Hypothalamus (tissue), 51 donors: Measurements from ENCODE around the gene MAPKAPK3.

Experiments
- DNase-seq, 51 donors: peaks; one replicate each; lab custom pipeline; 2025; lab: John Stamatoyannopoulos, UW

MAPKAPK3 gene

DNA sequence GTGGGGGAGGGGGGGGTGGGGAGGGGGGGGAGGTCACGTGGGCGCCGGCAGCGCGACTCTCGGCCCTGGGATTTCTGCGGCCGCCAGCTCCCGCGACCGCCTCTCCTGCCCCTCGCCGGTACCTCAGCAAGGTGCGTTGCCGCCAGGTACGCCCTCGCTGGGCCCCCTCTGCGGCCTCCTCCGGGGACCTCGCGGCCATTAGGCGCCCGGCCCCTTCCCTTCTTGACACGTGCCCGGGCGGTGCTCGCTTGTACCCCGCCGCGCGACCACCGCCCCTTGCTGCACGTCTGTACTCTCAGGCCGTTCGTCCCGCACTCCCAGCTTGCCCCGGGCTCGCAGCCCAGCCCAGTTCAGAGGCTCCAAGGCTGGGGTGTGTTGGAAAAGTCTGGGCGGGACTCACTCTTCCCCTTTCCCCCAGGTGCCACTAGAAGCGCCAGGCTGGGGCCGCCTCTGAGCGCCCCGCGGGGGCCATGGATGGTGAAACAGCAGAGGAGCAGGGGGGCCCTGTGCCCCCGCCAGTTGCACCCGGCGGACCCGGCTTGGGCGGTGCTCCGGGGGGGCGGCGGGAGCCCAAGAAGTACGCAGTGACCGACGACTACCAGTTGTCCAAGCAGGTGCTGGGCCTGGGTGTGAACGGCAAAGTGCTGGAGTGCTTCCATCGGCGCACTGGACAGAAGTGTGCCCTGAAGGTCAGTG lies at the start of gene MAPKAPK3:
TSS of gene MAPKAPK3 (plus strand) at position 56 of the 696 bp plus-strand sequence. CDS start at position 471, 415 bp downstream.
- DNase-seq = peak in 13 of 51 donors; percentile 12 to 62 (median 44)

DNA sequence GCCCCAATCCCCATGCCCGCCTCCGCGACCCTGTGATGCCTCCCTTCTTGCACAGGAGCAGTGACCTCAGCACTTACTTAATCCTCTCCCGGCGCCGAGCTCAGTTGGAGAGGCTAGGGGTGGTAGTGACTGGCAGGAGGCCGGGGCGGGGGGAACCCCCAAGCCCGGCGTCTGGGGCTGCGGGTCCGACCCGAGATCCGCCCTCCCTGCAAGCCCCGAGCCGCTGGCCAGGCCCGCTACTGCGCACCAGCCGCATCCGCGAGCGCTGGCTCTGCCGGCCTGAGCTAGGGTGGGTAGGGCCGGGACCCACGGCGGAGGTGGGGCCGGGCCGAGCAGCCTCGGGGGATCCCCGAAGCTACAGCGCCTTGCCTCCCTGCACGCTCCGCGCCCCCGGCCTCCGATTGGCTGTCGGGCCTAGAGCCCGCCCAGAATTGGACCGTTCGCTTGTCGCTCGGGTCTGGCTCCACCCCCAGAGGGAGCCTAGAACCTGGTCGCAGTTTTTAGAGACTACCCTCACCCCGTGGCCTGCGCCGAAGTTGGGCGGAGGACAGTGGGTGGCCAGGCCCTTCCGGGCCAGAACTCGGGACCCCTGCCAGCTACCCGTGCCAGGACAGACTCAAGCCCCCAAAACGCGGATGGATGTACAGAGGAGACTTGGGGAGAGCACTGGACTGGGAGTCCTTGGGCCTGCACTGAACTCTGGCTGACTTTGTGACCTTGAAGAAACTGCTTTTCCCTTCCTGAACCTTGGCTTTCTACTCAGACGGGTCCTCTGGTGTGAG lies 49.4 kb upstream of the MAPKAPK3 start, which contains the start of gene C3orf18:
TSS of gene C3orf18 (minus strand) at position 362 of the 782 bp plus-strand sequence. CDS start 2,048 bp downstream, outside the sequence.
- peak; percentile 42 to 93 (median 84) for DNase-seq

DNA sequence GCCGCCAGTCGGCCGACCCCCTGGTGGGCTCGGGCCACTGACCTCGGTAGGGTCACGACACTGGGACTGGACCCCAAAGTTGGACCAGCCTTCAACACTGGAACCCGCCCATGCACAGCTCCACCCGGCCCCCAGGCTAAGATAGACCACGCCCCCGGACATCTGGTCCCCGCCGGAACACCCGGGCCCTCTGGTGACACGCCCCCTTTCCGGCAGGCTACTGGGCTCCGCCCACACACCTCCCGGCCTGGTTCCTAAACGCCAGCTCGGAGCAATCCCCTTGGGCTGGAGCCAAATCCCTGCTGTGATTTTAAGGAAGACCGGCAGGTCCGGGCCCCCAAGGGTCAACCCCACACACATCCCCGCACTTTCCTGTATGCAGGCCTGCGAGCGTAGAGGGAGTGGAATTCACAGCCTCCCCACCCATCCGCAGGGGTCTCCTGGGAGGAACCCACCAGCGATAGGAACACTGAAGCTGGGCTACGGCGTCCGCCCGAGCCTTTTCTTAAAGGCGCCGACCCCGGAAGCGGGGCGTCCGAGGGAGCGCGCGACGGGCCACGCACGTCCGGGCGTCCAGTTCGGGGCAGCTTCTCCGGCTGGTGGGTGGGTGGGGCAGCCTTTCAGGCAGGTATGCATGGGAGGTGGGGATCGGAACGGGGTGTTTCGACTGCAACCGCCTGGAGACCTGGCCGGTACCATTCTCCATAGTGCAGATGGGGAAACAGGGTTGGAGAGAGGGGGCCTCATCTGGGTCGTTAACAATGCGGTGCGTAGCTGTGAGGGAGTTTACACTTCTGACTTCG lies 47.8 kb upstream of the MAPKAPK3 start, which contains the start of gene HEMK1:
TSS of gene HEMK1 (plus strand) at position 576 of the 803 bp plus-strand sequence. CDS start 1,583 bp downstream, outside the sequence.
- peak; percentile 83 to 99 (median 94) for DNase-seq

DNA sequence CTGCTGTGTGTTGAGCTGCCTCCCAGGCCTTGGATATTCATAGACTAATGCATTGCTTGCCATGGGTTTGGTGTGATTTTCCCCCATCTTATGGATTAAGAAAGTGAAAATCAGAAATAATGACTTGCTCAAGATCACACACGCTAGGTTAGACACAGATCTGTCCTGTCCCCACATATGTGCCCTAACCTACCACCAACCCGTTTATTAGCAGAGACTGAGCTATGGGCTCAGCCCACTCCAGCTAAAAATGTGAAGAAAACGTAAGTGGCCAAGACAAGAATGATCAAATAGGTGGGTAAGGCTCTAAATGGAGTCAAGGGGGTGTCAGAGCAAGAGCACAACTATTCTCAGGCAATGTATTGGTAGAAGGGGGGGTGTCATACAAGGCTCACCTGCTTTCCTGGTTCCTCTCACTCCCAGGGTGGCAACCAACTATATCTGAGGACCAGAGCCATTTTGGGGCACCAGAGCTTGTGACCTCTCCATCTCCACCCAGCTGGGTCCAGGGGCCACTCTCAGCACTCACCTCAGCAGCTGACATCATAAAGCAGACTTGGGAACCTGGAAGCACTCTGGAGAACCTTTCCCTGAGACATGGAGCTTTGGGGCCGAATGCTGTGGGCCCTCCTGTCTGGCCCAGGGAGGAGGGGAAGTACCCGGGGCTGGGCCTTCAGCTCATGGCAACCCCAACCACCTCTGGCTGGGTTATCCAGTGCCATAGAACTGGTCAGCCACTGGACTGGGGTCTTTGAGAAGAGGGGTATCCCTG lies 46.3 kb upstream of the MAPKAPK3 start:
- no peak for DNase-seq

DNA sequence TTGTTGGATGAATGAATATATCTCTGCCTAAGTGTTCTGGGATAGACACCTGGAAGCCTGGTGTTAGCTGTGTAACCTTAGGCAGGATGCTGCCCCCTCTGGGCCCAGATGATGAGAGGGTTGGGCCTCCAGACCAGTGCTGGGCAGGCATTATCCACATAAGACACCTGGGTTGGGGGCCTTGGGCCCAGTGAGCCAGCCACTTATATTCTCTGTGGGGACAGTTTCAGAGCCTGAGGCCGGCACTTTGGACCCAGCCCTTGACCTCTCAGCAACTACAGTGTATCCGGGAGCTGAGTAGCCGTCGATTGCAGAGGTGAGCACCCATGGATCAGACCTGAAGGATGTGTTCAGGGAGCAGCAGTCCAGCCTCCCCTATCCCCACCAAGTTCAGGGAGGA lies 45.5 kb upstream of the MAPKAPK3 start:
- no peak for DNase-seq

DNA sequence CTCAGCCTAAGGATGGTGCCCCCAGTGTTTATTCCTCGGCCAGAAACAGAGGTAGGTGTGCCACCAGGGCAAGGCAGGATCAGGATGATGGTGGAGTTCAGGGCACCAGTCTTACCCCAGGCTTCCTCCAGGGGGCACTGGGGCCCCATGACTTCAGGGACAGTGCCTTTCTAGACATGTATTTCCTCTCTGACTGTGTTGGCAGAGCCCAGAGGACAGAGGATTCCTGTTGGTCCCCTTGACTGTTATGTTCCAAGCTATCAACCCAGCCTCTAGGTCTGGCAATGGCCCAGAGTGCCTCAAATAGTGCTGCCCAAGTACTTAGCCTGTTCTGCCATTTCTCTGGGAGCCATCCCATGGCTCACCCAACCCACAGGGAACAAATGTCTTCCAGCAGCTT lies 44.8 kb upstream of the MAPKAPK3 start:
- DNase-seq = peak in 40 of 51 donors; percentile 4 to 70 (median 40)

DNA sequence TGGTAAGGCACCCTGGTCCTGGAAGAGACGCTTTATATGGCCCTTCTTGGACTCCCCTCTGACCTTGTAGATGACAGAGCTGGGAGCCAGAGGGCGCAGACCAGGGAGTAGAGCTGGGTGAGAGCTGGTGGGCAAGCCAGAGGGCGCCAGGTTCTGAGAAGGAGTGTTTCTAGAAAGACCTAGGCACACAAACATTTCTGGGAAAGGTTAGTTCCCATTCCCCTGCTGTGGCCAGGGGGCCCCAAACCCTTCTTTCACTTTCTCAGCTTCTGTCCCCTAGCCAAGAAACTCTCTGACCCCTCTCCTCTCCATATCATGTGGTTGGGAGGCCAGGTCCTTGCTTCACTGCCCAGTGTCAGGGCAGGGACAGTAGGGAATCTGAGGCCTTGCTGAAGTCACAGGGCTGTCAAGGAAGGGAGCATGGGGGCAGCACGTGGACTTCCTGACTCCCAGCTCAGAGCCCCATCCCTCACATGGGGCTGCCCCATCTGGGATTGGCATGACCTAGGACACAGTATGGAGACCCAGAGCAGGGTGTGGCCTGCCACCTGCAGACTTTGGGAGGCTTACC lies 44.1 kb upstream of the MAPKAPK3 start:
- DNase-seq = no peak

DNA sequence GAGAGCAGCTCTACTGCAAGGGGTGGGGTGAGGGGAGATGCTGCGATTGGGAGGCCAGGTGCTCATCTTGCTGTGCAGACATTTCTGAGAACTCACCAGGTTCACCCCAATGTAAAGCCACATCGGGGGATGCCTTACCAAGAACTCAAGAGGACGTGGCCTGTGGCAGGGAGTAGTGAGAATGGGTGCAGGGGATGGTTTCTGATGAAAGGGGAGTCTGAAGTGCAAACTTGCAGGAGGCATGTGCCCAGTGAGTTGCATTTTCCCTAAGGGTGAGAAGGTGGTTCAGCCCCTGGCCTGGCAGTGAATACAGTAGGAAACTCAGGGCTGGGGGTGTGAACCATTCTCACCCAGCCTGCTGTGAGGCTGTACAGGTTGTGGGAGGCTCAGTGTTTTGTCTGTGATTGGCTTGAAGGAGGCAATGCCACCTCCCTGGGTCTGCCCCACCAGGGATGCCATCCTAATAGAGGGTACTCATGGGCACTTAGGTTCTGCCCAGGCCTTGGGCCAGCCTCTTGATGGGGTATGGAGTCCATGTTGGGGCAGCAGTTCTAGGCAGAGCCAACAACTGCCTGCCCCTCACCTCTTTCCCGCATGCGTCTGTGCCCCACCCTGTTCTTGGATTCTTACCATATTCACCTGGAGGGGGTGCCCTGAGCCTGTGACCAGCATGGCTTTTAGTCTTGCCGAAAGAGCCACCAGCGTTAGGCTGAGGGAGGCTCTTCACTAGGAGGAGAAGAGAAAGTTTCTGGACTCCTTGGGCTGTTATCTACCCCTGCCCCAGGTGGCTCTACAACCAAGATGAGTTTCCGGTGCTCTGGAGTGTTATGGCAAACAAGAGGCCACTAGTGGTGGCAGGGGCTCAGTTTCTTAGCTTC lies 43.1 kb upstream of the MAPKAPK3 start:
- DNase-seq = no peak

DNA sequence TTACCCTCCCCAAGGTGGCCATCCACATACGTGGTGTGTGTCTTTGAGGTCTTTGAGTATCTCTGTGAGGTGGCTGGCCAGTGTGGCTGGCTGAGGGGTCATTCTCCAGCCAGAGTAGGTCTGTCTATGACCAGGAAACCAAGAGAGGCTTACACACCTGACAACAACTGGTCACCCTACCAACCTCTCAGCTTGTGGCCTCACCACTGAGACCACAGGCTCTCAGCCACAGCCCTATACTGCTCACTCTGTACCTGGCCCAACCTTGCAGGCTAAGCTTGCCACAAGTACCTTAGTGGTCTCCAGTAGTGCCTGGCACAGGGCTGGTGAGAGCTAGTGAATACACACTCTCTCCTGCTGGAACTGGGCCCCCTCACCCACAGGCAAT lies 42.5 kb upstream of the MAPKAPK3 start:
- no peak for DNase-seq

DNA sequence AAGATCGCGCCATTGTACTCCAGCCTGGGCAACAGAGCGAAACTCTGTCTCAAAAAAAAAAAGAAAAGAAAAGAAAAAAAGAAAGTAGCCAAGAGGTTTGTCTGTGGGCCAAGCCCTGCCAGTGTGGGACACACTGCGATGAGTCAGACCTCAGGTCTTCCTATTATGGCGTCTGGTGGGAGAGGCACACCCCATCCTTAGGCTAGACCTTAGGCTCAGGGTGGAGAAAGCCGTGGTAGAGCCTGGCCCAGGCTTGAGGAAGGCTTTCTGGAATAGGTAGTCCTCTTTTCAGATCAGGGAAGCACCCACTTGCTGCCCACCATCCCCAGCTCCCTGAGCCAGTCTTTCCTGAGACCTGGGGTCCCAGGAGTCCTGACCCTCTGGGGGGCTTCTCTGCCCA lies 41.6 kb upstream of the MAPKAPK3 start:
- no peak for DNase-seq

DNA sequence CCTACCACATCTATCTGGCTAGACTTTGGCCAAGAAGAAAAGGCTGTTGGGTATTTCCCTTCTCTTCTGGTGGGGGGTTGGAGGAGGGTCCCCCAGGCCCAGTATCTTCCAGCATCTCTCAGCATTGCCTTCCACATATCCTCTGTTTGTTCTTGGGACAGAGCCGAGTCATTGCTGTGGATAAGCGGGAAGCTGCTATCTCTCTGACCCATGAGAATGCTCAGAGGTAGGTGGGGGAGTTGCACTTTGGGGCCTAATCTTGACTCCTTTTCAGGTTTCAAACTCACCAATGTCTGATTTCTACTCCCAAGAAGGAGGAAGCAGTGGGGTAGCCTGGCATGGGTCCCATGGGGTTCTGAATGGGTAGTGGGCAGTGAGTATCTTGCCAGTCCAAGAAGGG lies 39.6 kb upstream of the MAPKAPK3 start:
- DNase-seq = no peak

DNA sequence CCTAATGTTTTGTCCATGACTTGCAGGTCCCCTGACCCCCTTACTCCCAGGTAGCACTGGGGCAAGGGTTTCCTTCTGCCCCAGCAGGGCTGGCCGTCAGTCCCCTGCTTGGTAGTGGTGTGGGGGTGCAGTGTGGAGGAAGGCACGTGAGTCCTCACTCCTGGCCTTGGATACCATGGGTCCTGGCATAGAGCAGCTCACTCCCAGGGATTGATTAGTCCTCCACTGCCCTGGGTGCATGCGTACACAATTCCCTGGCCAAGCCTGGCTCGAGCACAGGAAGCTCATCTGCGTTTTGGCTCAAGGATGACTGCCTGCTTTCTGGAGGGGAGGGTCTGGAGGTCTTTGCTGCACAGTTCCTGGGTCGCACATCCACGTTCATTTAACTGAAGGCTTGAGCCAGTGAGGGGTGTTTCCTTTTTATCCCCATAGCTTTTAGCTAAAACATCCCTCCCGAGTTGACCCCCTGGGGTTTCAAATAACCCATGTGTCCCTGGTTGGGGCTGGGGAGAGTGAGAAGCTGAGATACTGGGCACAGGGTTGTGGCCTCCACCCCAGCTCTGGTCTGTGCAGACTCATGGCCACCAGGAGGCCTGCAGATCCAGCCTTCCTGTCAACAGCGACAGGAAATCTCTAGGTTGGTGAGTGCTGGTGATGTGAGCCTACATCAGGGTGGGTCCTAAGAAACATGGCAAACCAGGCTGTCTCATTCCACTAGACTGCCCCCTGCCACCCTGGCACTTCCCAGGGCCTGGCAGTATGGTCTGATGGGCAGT lies 36.1 kb upstream of the MAPKAPK3 start:
- no peak for DNase-seq

DNA sequence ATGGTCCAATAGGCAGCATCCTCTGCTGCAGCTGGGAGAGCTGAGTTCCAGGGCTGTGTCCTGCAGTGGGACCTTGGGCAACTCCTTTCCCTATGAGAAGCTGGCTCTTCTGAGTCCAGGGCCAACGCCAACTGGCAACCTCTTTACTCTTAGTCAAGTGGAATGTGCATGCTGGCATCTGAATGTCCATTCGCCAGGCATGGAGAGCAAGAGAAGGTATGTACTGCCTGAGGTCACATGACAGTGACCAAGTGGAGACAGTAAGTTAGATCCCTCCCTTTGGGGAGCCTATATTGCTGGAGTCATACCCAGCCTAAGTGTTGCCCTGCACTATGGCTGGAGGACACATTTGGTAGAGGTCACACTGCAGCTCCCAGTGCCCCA lies 35.5 kb upstream of the MAPKAPK3 start:
- no peak for DNase-seq

DNA sequence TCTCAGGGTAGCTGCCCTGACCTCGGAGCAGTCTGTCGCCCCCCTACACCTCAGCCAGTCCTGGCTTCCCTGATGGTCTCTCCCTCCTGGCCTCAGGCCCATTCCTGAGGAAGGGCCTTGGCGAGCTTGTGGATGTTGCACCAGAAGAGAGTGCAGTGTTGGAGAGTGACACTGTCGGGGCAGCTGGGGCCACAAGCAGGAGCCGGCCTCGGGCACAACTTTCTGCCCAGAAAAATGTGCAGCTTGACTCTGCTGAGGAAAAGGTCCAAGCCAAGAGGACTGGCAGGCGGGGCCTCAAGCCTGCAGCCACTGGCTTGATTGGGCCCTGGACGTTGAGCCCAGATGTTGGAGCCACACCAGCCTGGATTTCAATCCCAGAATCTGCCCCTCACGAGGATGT lies 34.9 kb upstream of the MAPKAPK3 start:
- DNase-seq = no peak

DNA sequence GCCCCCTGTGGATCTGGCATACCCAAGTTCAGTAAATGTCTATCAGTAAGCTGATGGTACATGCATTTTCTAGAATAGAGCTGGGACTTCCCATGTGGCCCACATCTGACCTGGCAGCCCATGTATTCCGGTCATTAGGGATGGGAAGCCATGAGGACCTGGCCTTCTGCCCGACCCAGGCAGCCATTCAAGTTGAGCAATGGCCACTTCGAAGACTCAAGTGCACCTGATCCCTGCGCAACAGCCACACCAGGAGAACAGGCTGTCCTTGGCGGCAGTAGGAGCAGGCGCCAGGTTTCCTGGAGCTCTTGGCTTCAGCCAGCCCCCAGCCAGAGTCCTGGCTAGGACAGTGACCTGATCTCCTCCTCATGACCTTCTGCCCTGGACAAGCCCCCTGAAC lies 33.1 kb upstream of the MAPKAPK3 start:
- DNase-seq = peak in 9 of 51 donors; percentile 8 to 64 (median 10)

DNA sequence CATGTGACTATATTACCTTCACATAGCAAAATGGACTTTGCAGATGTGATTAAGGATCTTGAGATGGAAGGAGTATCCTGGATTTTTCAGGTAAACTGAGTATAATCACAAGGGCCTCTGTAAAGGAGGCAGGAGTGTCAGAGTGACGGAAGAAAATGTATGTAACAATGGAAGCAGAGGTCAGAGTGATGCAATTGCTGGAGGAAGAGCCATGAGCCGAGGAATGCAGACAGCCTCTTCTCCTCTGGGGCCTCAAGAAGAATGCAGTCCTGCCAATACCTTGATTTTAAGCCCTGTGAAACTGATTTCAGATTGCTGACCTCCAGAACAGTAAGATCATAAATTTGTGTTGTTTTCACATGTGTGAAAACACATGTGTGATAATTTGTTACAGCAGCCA lies 32.6 kb upstream of the MAPKAPK3 start:
- no peak for DNase-seq

DNA sequence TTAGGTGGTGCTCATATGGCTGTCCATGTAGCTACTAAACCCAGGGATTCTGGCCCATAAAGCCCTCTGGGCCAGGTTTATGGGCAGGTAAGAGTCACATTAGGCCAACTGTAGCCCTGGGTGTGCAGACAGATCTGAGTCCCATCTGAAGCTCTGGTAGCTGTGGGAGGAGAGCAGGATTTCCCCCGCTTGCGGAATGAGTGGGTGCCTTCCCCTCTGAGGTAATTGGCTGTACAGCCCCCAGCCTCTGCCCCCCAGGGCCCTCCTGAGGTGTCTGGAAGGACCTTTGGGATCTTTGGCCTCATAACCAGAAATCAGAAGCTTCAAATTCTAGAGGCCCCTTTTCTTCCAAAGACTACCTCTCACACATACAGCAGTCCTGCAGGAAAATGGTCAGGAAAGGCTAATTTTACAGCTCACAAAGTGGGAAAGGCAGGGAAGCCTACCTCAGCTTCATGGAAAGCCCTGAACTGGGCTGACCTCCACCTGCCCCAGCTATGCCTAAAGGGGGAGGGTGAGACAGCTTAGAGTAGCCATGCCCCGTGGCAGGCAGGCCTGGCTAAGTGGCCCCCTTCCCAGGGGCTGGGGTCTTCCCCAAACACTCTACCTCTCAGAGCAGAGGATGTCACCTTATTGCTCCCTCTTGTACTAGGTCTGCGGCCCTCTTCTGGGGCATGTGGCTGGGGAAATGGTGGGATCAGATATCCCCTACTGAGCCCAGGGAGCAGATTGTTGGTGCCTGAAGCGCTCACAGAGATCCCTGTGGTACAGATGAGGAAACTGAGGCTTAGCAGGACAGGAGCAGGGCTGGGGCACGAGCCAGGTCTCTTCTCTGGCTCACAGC lies 30.8 kb upstream of the MAPKAPK3 start:
- DNase-seq = no peak
